ENCODE results near the gene KIF17. TPM values are rescaled to one million over a fixed set of nuclear protein-coding genes. Genes with fewer than 3 reads are reported as not detected.

KIF17 gene
- total and polyA plus RNA-seq, 9 donors: 0.56 to 6.2 (median 2.2) TPM

GRCh38 chr1:20729155-20729931 lies 11.5 kb upstream of the KIF17 start:
- intact Hi-C loops (cut with DNase I): no loop called here
- Histone ChIP-seq H3K27ac (no peak overlapping the region), H3K27me3 (no peaks in the 10 kb centered on the region), H3K9me3 (no peaks in the 10 kb centered on the region), H3K4me1 (ENCODE audit: insufficient read depth) (peaks cover 7% of the 10 kb centered on the region), H3K4me3 (no peak overlapping the region), H3K36me3 (no peaks in the 10 kb centered on the region)
- 50 to 70% (median 50%) methylated on average over 14 of the region's 14 CpGs for WGBS, 3 donors
- TF ChIP-seq EP300 (IDR thresholded peaks at IDR 0.05): no peak
- TF ChIP-seq POLR2A (IDR thresholded peaks at IDR 0.05): no peak
- TF ChIP-seq CTCF (IDR thresholded peaks at IDR 0.05): no peak
- peak in 1 of 5 donors; percentile 8 for DNase-seq

GRCh38 chr1:20728371-20729154 lies 10.8 kb upstream of the KIF17 start:
- Histone ChIP-seq H3K4me1 (ENCODE audit: insufficient read depth) (peaks cover 7% of the 10 kb centered on the region), H3K36me3 (no peaks in the 10 kb centered on the region), H3K9me3 (no peaks in the 10 kb centered on the region), H3K27ac (no peak overlapping the region), H3K4me3 (no peak overlapping the region), H3K27me3 (no peaks in the 10 kb centered on the region)
- DNase-seq: peak in 3 of 5 donors; percentile 3 to 30 (median 13)
- TF ChIP-seq EP300 (IDR thresholded peaks at IDR 0.05) (no peak), CTCF (IDR thresholded peaks at IDR 0.05) (no peak), POLR2A (IDR thresholded peaks at IDR 0.05) (no peak)
- 70 to 85% (median 77%) methylated on average over 9 of the region's 9 CpGs for WGBS, 3 donors
- intact Hi-C loops (cut with DNase I): no loop called here

- no peak overlapping the region for H3K4me3 ChIP-seq
- H3K27me3 ChIP-seq: no peaks in the 10 kb centered on the region
- H3K27ac ChIP-seq: no peak overlapping the region
- H3K36me3 ChIP-seq: no peaks in the 10 kb centered on the region
- H3K4me1 ChIP-seq (ENCODE audit: insufficient read depth): peaks cover 5% of the 10 kb centered on the region
- 56 to 60% (median 57%) methylated on average over 13 of the region's 13 CpGs for WGBS, 3 donors
- H3K9me3 ChIP-seq: no peaks in the 10 kb centered on the region
- TF ChIP-seq POLR2A (IDR thresholded peaks at IDR 0.05): no peak
- no peak for TF ChIP-seq CTCF (IDR thresholded peaks at IDR 0.05)
- no peak for TF ChIP-seq EP300 (IDR thresholded peaks at IDR 0.05)
- intact Hi-C loops (cut with DNase I): no loop called here
- peak in 2 of 5 donors; percentile 15 to 36 for DNase-seq
These were observed 10.0 kb upstream of the KIF17 start for GRCh38 chr1:20727746-20728316.

- WGBS, 3 donors: 89 to 92% (median 91%) methylated on average over 17 of the region's 17 CpGs
- no peaks in the 10 kb centered on the region for H3K9me3 ChIP-seq
- intact Hi-C loops (cut with DNase I): no loop called here
- peak in 4 of 5 donors; percentile 5 to 25 (median 14) for DNase-seq
- TF ChIP-seq POLR2A (IDR thresholded peaks at IDR 0.05) (no peak), CTCF (IDR thresholded peaks at IDR 0.05) (no peak), EP300 (IDR thresholded peaks at IDR 0.05) (no peak)
- no peaks in the 10 kb centered on the region for H3K27me3 ChIP-seq
- H3K4me3 ChIP-seq: no peak overlapping the region
- H3K4me1 ChIP-seq (ENCODE audit: insufficient read depth): no peaks in the 10 kb centered on the region
- H3K27ac ChIP-seq: no peak overlapping the region
- no peaks in the 10 kb centered on the region for H3K36me3 ChIP-seq
These were observed 9.3 kb upstream of the KIF17 start for GRCh38 chr1:20726932-20727745.
